ENCODE results near the gene BNC2. TPM values are rescaled to one million over a fixed set of nuclear protein-coding genes. Genes with fewer than 3 reads are reported as not detected.

The BNC2 gene
- total RNA-seq, 6 experiments from 2014 or later: 19.0 to 28.7 (median 25.4) TPM

GRCh38 chr9:16745359-16745758 lies 125.1 kb downstream of the BNC2 start:
- Mint-ChIP-seq H3K4me3 (no peak overlapping the region), H3K36me3 (ENCODE audit: low read depth) (no peaks in the 10 kb centered on the region), H3K4me1 (ENCODE audit: low read depth) (peaks cover 12% of the 10 kb centered on the region), H3K9me3 (no peaks in the 10 kb centered on the region), H3K27me3 (ENCODE audit: insufficient read depth) (no peaks in the 10 kb centered on the region), H3K27ac (no peak overlapping the region)
- TF ChIP-seq CTCF (IDR thresholded peaks at IDR 0.05): no peak
- DNase-seq: no peak

GRCh38 chr9:16744394-16744793 lies 126.1 kb downstream of the BNC2 start:
- Mint-ChIP-seq H3K9me3 (no peaks in the 10 kb centered on the region), H3K4me3 (no peak overlapping the region), H3K4me1 (ENCODE audit: low read depth) (peaks cover 12% of the 10 kb centered on the region), H3K27ac (peak overlapping the region; percentile 32), H3K36me3 (ENCODE audit: low read depth) (no peaks in the 10 kb centered on the region), H3K27me3 (ENCODE audit: insufficient read depth) (no peaks in the 10 kb centered on the region)
- TF ChIP-seq CTCF (IDR thresholded peaks at IDR 0.05): no peak
- DNase-seq: peak; percentile 4

GRCh38 chr9:16743375-16743774 lies 127.1 kb downstream of the BNC2 start:
- no peak overlapping the region for H3K27ac Mint-ChIP-seq
- H3K36me3 Mint-ChIP-seq (ENCODE audit: low read depth): no peaks in the 10 kb centered on the region
- no peak overlapping the region for H3K4me3 Mint-ChIP-seq
- no peaks in the 10 kb centered on the region for H3K9me3 Mint-ChIP-seq
- no peaks in the 10 kb centered on the region for H3K27me3 Mint-ChIP-seq (ENCODE audit: insufficient read depth)
- H3K4me1 Mint-ChIP-seq (ENCODE audit: low read depth): peaks cover 12% of the 10 kb centered on the region
- TF ChIP-seq CTCF (IDR thresholded peaks at IDR 0.05): no peak
- no peak for DNase-seq

GRCh38 chr9:16735001-16735400 lies 135.5 kb downstream of the BNC2 start:
- H3K27me3 Mint-ChIP-seq (ENCODE audit: insufficient read depth): no peaks in the 10 kb centered on the region
- no peak overlapping the region for H3K4me3 Mint-ChIP-seq
- peaks cover 15% of the 10 kb centered on the region for H3K36me3 Mint-ChIP-seq (ENCODE audit: low read depth)
- DNase-seq: no peak
- peaks cover under 1% of the 10 kb centered on the region; the same call in 1 of the 2 replicates for H3K4me1 Mint-ChIP-seq (ENCODE audit: low read depth)
- H3K9me3 Mint-ChIP-seq: no peaks in the 10 kb centered on the region
- TF ChIP-seq CTCF (IDR thresholded peaks at IDR 0.05): no peak
- no peak overlapping the region for H3K27ac Mint-ChIP-seq

GRCh38 chr9:16732546-16732945 lies 137.9 kb downstream of the BNC2 start:
- no peak for DNase-seq
- Mint-ChIP-seq H3K4me3 (no peak overlapping the region), H3K9me3 (no peaks in the 10 kb centered on the region)

More at GRCh38 chr9:16732546-16732945, 137.9 kb downstream of the BNC2 start:
- peaks cover 15% of the 10 kb centered on the region for H3K36me3 Mint-ChIP-seq (ENCODE audit: low read depth)
- H3K4me1 Mint-ChIP-seq (ENCODE audit: low read depth): peaks cover 24% of the 10 kb centered on the region
- no peak overlapping the region for H3K27ac Mint-ChIP-seq
- H3K27me3 Mint-ChIP-seq (ENCODE audit: insufficient read depth): no peaks in the 10 kb centered on the region; the same call in 1 of the 2 replicates
- TF ChIP-seq CTCF (IDR thresholded peaks at IDR 0.05): no peak
